ENCODE data around the gene CADPS.

DNA sequence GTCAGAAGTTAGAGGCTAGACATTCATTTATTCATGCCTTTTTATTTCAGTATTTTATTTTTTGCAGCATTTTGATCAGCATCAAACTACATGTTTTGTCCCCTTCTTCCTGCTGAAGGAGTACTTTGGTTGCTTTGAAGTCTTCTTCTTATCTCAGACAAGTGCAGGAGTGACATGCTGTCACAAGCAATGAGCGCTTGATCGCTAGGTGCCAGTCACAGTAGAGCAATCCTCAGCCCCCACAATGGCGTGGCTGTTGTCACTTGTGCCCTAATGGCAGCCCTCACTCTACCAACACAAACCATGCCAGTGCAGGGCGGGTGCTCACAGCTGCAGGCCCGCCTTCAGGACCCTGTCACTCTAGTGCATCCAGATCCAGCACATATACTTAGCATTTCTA is 317.2 kb downstream of the CADPS start:
- TF ChIP-seq, protein P1, sequence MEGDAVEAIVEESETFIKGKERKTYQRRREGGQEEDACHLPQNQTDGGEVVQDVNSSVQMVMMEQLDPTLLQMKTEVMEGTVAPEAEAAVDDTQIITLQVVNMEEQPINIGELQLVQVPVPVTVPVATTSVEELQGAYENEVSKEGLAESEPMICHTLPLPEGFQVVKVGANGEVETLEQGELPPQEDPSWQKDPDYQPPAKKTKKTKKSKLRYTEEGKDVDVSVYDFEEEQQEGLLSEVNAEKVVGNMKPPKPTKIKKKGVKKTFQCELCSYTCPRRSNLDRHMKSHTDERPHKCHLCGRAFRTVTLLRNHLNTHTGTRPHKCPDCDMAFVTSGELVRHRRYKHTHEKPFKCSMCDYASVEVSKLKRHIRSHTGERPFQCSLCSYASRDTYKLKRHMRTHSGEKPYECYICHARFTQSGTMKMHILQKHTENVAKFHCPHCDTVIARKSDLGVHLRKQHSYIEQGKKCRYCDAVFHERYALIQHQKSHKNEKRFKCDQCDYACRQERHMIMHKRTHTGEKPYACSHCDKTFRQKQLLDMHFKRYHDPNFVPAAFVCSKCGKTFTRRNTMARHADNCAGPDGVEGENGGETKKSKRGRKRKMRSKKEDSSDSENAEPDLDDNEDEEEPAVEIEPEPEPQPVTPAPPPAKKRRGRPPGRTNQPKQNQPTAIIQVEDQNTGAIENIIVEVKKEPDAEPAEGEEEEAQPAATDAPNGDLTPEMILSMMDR (conservative IDR thresholded peaks at IDR 0.05; ENCODE audit: low read length), result no peak
- TF ChIP-seq EZH2phosphoT487 (IDR thresholded peaks at IDR 0.05; ENCODE audit: borderline replicate concordance), result no peak

Measured in Loucy (cell line).